IPS-15b (cell line): ENCODE results near the gene GRM7.

Experiments
- H3K27me3 ChIP-seq: one replicate; pipeline ENCODE4 v1.6.1; 2013; ENCODE audit warnings: low read length; ENCODE audit not compliant: control insufficient read depth, insufficient read depth
- H3K36me3 ChIP-seq: one replicate; pipeline ENCODE4 v1.6.1; 2013; ENCODE audit warnings: low read length; ENCODE audit not compliant: control insufficient read depth, insufficient read depth
- H3K4me1 ChIP-seq: one replicate; pipeline ENCODE4 v1.6.1; 2013; ENCODE audit warnings: mild to moderate bottlenecking, low read length; ENCODE audit not compliant: control insufficient read depth, insufficient read depth
- H3K4me3 ChIP-seq: one replicate; pipeline ENCODE4 v1.5.1; 2013; ENCODE audit warnings: low read depth, low read length
- H3K9ac ChIP-seq: one replicate; pipeline ENCODE4 v1.6.1; 2013; ENCODE audit warnings: low read depth, mild to moderate bottlenecking, low read length
- H3K9me3 ChIP-seq: one replicate; pipeline ENCODE4 v1.6.1; 2013; ENCODE audit warnings: mild to moderate bottlenecking, low read length; ENCODE audit not compliant: control insufficient read depth, insufficient read depth

Gene GRM7

GRCh38 chr3:7160689-7161088, 299.8 kb downstream of the GRM7 start:
- H3K9me3 ChIP-seq: no peaks in the 10 kb centered on the region
- H3K9ac ChIP-seq: no peak overlapping the region
- no peaks in the 10 kb centered on the region for H3K4me1 ChIP-seq
- no peaks in the 10 kb centered on the region for H3K36me3 ChIP-seq
- no peaks in the 10 kb centered on the region for H3K27me3 ChIP-seq
- H3K4me3 ChIP-seq: no peak overlapping the region

GRCh38 chr3:7166460-7166859, 305.5 kb downstream of the GRM7 start:
- Histone ChIP-seq H3K4me3 (no peak overlapping the region), H3K9me3 (no peaks in the 10 kb centered on the region), H3K36me3 (no peaks in the 10 kb centered on the region), H3K27me3 (no peaks in the 10 kb centered on the region), H3K9ac (no peak overlapping the region), H3K4me1 (no peaks in the 10 kb centered on the region)

GRCh38 chr3:7171493-7171892, 310.6 kb downstream of the GRM7 start:
- no peaks in the 10 kb centered on the region for H3K4me1 ChIP-seq
- H3K4me3 ChIP-seq: no peak overlapping the region
- H3K36me3 ChIP-seq: no peaks in the 10 kb centered on the region
- H3K9ac ChIP-seq: no peak overlapping the region
- no peaks in the 10 kb centered on the region for H3K27me3 ChIP-seq
- H3K9me3 ChIP-seq: no peaks in the 10 kb centered on the region

- Histone ChIP-seq H3K9ac (no peak overlapping the region), H3K4me3 (no peak overlapping the region), H3K4me1 (no peaks in the 10 kb centered on the region), H3K36me3 (no peaks in the 10 kb centered on the region), H3K9me3 (no peaks in the 10 kb centered on the region), H3K27me3 (no peaks in the 10 kb centered on the region)
These were observed 312.1 kb downstream of the GRM7 start for GRCh38 chr3:7172996-7173395.

GRCh38 chr3:7188551-7188950, 327.6 kb downstream of the GRM7 start:
- Histone ChIP-seq H3K4me3 (no peak overlapping the region), H3K27me3 (no peaks in the 10 kb centered on the region), H3K9me3 (no peaks in the 10 kb centered on the region), H3K9ac (no peak overlapping the region), H3K4me1 (no peaks in the 10 kb centered on the region), H3K36me3 (no peaks in the 10 kb centered on the region)

- Histone ChIP-seq H3K36me3 (no peaks in the 10 kb centered on the region), H3K4me1 (no peaks in the 10 kb centered on the region), H3K9ac (no peak overlapping the region), H3K4me3 (no peak overlapping the region), H3K27me3 (no peaks in the 10 kb centered on the region), H3K9me3 (no peaks in the 10 kb centered on the region)
These were observed 329.2 kb downstream of the GRM7 start for GRCh38 chr3:7190095-7190494.

GRCh38 chr3:7193269-7193668, 332.4 kb downstream of the GRM7 start:
- Histone ChIP-seq H3K9ac (no peak overlapping the region), H3K9me3 (no peaks in the 10 kb centered on the region), H3K4me3 (no peak overlapping the region), H3K4me1 (no peaks in the 10 kb centered on the region), H3K36me3 (no peaks in the 10 kb centered on the region), H3K27me3 (no peaks in the 10 kb centered on the region)

- Histone ChIP-seq H3K36me3 (no peaks in the 10 kb centered on the region), H3K4me3 (no peak overlapping the region), H3K27me3 (no peaks in the 10 kb centered on the region), H3K9me3 (no peaks in the 10 kb centered on the region), H3K9ac (no peak overlapping the region), H3K4me1 (no peaks in the 10 kb centered on the region)
These were observed 333.3 kb downstream of the GRM7 start for GRCh38 chr3:7194071-7194835.

- H3K36me3 ChIP-seq: no peaks in the 10 kb centered on the region
- H3K4me3 ChIP-seq: no peak overlapping the region
- H3K9ac ChIP-seq: no peak overlapping the region
- H3K9me3 ChIP-seq: no peaks in the 10 kb centered on the region
- H3K27me3 ChIP-seq: no peaks in the 10 kb centered on the region
- H3K4me1 ChIP-seq: no peaks in the 10 kb centered on the region
These were observed 335.0 kb downstream of the GRM7 start for GRCh38 chr3:7195934-7196333.

- Histone ChIP-seq H3K27me3 (no peaks in the 10 kb centered on the region), H3K36me3 (no peaks in the 10 kb centered on the region), H3K9me3 (no peaks in the 10 kb centered on the region), H3K4me1 (no peaks in the 10 kb centered on the region), H3K4me3 (no peak overlapping the region), H3K9ac (no peak overlapping the region)
These were observed 340.9 kb downstream of the GRM7 start for GRCh38 chr3:7201784-7202183.

- Histone ChIP-seq H3K27me3 (no peaks in the 10 kb centered on the region), H3K36me3 (no peaks in the 10 kb centered on the region), H3K9ac (no peak overlapping the region), H3K4me3 (no peak overlapping the region), H3K9me3 (no peaks in the 10 kb centered on the region), H3K4me1 (no peaks in the 10 kb centered on the region)
These were observed 343.3 kb downstream of the GRM7 start for GRCh38 chr3:7203969-7204847.

GRCh38 chr3:7204848-7205156, 343.9 kb downstream of the GRM7 start:
- Histone ChIP-seq H3K4me1 (no peaks in the 10 kb centered on the region), H3K9ac (no peak overlapping the region), H3K9me3 (no peaks in the 10 kb centered on the region), H3K4me3 (no peak overlapping the region), H3K27me3 (no peaks in the 10 kb centered on the region), H3K36me3 (no peaks in the 10 kb centered on the region)
